DOHH2 (cell line): ENCODE data around the gene DHRS9.

Experiments
- H3F3A ChIP-seq: fragments of 200-600 bp; sonication (generic), shearing (Covaris generic); 2 replicates; pipeline ENCODE4 v1.6.0; 2016; ENCODE audit warnings: antibody characterized with exemption, mild to moderate bottlenecking; ENCODE audit not compliant: control insufficient read depth, insufficient read depth
- H3K27ac ChIP-seq: fragments of 200-600 bp; sonication (generic); 2 replicates; pipeline ENCODE4 v1.5.1; 2014; ENCODE audit warnings: low read depth, mild to moderate bottlenecking, low read length, moderate library complexity
- H3K27me3 ChIP-seq: fragments of 200-600 bp; sonication (generic); 2 replicates; pipeline ENCODE4 v1.6.1; 2014; ENCODE audit warnings: mild to moderate bottlenecking, low read length, mixed read lengths; ENCODE audit not compliant: control insufficient read depth
- H3K36me3 ChIP-seq: fragments of 200-600 bp; sonication (generic); 2 replicates; pipeline ENCODE4 v1.6.1; 2014; ENCODE audit warnings: mild to moderate bottlenecking, low read length, moderate library complexity, mixed read lengths; ENCODE audit not compliant: control insufficient read depth
- H3K4me1 ChIP-seq: fragments of 200-600 bp; sonication (generic); 2 replicates; pipeline ENCODE4 v1.6.1; 2014; ENCODE audit warnings: mild to moderate bottlenecking, low read length, mixed read lengths; ENCODE audit not compliant: control insufficient read depth
- H3K4me2 ChIP-seq: fragments of 200-600 bp; sonication (generic); 2 replicates; pipeline ENCODE4 v1.6.0; 2014; ENCODE audit warnings: mild to moderate bottlenecking, low read length, moderate library complexity
- H3K4me3 ChIP-seq: fragments of 200-600 bp; sonication (generic); 2 replicates; pipeline ENCODE4 v1.5.1; 2014; ENCODE audit warnings: mild to moderate bottlenecking, low read length, mixed read lengths
- H3K79me2 ChIP-seq: fragments of 200-600 bp; sonication (generic); 2 replicates; pipeline ENCODE4 v1.6.1; 2014; ENCODE audit warnings: mild to moderate bottlenecking, low read length, mixed read lengths; ENCODE audit not compliant: control insufficient read depth
- H3K9me2 ChIP-seq: fragments of 200-600 bp; sonication (generic); replicated peaks from 2 replicates; pipeline ENCODE4 v1.6.1; 2014; ENCODE audit warnings: mild to moderate bottlenecking, low read length, mixed read lengths; ENCODE audit not compliant: control insufficient read depth
- H3K9me3 ChIP-seq: fragments of 200-600 bp; sonication (generic); 2 replicates; pipeline ENCODE4 v1.6.1; 2014; ENCODE audit warnings: antibody characterized with exemption, low read length, mixed read lengths; ENCODE audit not compliant: control insufficient read depth, insufficient read depth
- H4K20me1 ChIP-seq: fragments of 200-600 bp; sonication (generic); 2 replicates; pipeline ENCODE4 v1.6.0; 2014; ENCODE audit warnings: low read depth, mild to moderate bottlenecking, antibody characterized with exemption, low read length, moderate library complexity; ENCODE audit not compliant: control insufficient read depth, insufficient read depth
- CTCF ChIP-seq: fragments of 200-600 bp; sonication (generic); IDR thresholded peaks from one replicate; pipeline ENCODE4 v1.5.1; 2014; ENCODE audit warnings: antibody characterized with exemption, mild to moderate bottlenecking, low read depth, low read length; ENCODE audit not compliant: poor library complexity, severe bottlenecking
- EZH2phosphoT487 ChIP-seq: fragments of 200-600 bp; sonication (generic); IDR thresholded peaks from 2 replicates; pipeline ENCODE4 v1.6.1; 2017; ENCODE audit warnings: borderline replicate concordance, mild to moderate bottlenecking, antibody characterized with exemption, low read length, moderate library complexity, mixed read lengths

Gene DHRS9

GRCh38 chr2:169112841-169113240, 43.5 kb downstream of the DHRS9 start:
- TF ChIP-seq EZH2phosphoT487, result no peak
- TF ChIP-seq CTCF, result no peak
- H3K9me3 ChIP-seq, result no peaks in the 10 kb centered on the region

GRCh38 chr2:169114056-169114455, 44.7 kb downstream of the DHRS9 start:
- 0 out of 2 replicates have a peak, but pooled peaks cover 3% of the 10 kb centered on the region for H4K20me1 ChIP-seq
- H3K9me3 ChIP-seq, result no peaks in the 10 kb centered on the region
- peaks cover 9% of the 10 kb centered on the region for H3K4me1 ChIP-seq
- H3K9me2 ChIP-seq, result no peaks in the 10 kb centered on the region
- no peak overlapping the region for H3K4me2 ChIP-seq
- no peak overlapping the region for H3K27ac ChIP-seq
- H3F3A ChIP-seq, result no peaks in the 10 kb centered on the region
- H3K4me3 ChIP-seq, result no peak overlapping the region
- peaks cover 9% of the 10 kb centered on the region for H3K27me3 ChIP-seq
- no peak for TF ChIP-seq EZH2phosphoT487
- TF ChIP-seq CTCF, result no peak
- no peaks in the 10 kb centered on the region for H3K79me2 ChIP-seq
- no peaks in the 10 kb centered on the region for H3K36me3 ChIP-seq

More at GRCh38 chr2:169112841-169113240, 43.5 kb downstream of the DHRS9 start:
- Histone ChIP-seq H3K4me1 (peaks cover 21% of the 10 kb centered on the region), H4K20me1 (0 out of 2 replicates have a peak, but pooled peaks cover 3% of the 10 kb centered on the region), H3K27ac (no peak overlapping the region), H3K79me2 (no peaks in the 10 kb centered on the region), H3K36me3 (no peaks in the 10 kb centered on the region), H3K4me3 (no peak overlapping the region), H3F3A (no peaks in the 10 kb centered on the region), H3K4me2 (no peak overlapping the region), H3K9me2 (no peaks in the 10 kb centered on the region), H3K27me3 (peaks cover 9% of the 10 kb centered on the region)

- H3K27ac ChIP-seq, result no peak overlapping the region
- no peak overlapping the region for H3K4me2 ChIP-seq
- H3K4me3 ChIP-seq, result no peak overlapping the region
- peaks cover 3% of the 10 kb centered on the region; the same call in 1 of the 2 replicates for H3K27me3 ChIP-seq
- no peak for TF ChIP-seq CTCF
- TF ChIP-seq EZH2phosphoT487, result no peak
- no peaks in the 10 kb centered on the region for H4K20me1 ChIP-seq
- no peaks in the 10 kb centered on the region for H3K79me2 ChIP-seq
- H3K9me2 ChIP-seq, result no peaks in the 10 kb centered on the region
- no peaks in the 10 kb centered on the region for H3K36me3 ChIP-seq
- no peaks in the 10 kb centered on the region for H3K9me3 ChIP-seq
- H3F3A ChIP-seq, result no peaks in the 10 kb centered on the region
- H3K4me1 ChIP-seq, result no peaks in the 10 kb centered on the region
These were observed 47.0 kb downstream of the DHRS9 start for GRCh38 chr2:169116327-169116726.

- Histone ChIP-seq H3K4me1 (no peaks in the 10 kb centered on the region), H3K4me3 (no peak overlapping the region), H3K4me2 (no peak overlapping the region), H3K27me3 (peaks cover 3% of the 10 kb centered on the region; the same call in 1 of the 2 replicates), H3F3A (no peaks in the 10 kb centered on the region), H3K79me2 (no peaks in the 10 kb centered on the region), H3K9me2 (no peaks in the 10 kb centered on the region), H3K27ac (no peak overlapping the region), H3K36me3 (no peaks in the 10 kb centered on the region), H4K20me1 (no peaks in the 10 kb centered on the region), H3K9me3 (no peaks in the 10 kb centered on the region)
- TF ChIP-seq EZH2phosphoT487 (no peak), CTCF (no peak)
These were observed 47.6 kb downstream of the DHRS9 start for GRCh38 chr2:169116993-169117392.
